PC-3 (cell line): ENCODE results near the gene NOL4L. TPM values are rescaled to one million over a fixed set of nuclear protein-coding genes. Genes with fewer than 3 reads are reported as not detected.

Source experiments
- ATAC-seq: fragments of 200-7000 bp; cut with Tn5 transposase; 2 replicates; pipeline ENCODE4 v1.9.1; 2020; ENCODE audit warnings: mild to moderate bottlenecking, moderate library complexity
- BruUV-seq: library from RNA; stranded (reverse); fragments of 400-500 nt; replicated peaks from 2 replicates; lab custom pipeline; 2021; lab: Mats Ljungman, UMichigan
- CTCF ChIA-PET: fragments of 300-600 bp; sonication (Branson Sonifier 250); formaldehyde crosslinking; loops from one replicate; lab custom pipeline; 2022; ENCODE audit warnings: antibody characterized with exemption; lab: Charles Lee
- POLR2A ChIA-PET: fragments of 300-600 bp; sonication (Branson Sonifier 250); formaldehyde crosslinking; loops from one replicate; lab custom pipeline; 2022; ENCODE audit warnings: antibody characterized with exemption; ENCODE audit not compliant: unreplicated experiment; lab: Charles Lee
- DNase-seq: peaks from one replicate; pipeline ENCODE4 v3.0.0-alpha.2; 2015
- H2AFZ ChIP-seq: fragments of 300-600 bp; sonication (generic); 2 replicates; pipeline ENCODE4 v1.6.0; 2016; ENCODE audit warnings: antibody characterized with exemption, low read length
- H3F3A ChIP-seq: fragments of 300-600 bp; sonication (generic); one replicate; pipeline ENCODE4 v1.6.0; 2017; ENCODE audit warnings: antibody characterized with exemption, low read length, control low read depth, mild to moderate bottlenecking; ENCODE audit not compliant: unreplicated experiment
- H3K27ac ChIP-seq: fragments of 300-600 bp; sonication (generic); 2 replicates; pipeline ENCODE4 v1.5.1; 2016; ENCODE audit warnings: mild to moderate bottlenecking, low read length
- H3K27me3 ChIP-seq: fragments of 300-600 bp; sonication (generic); 2 replicates; pipeline ENCODE4 v1.6.1; 2016; ENCODE audit warnings: low read length, mixed read lengths
- H3K36me3 ChIP-seq: fragments of 300-600 bp; sonication (generic); 2 replicates; pipeline ENCODE4 v1.6.1; 2016; ENCODE audit warnings: low read depth, mixed run types, low read length, mixed read lengths
- H3K4me1 ChIP-seq: fragments of 300-600 bp; sonication (generic); 2 replicates; pipeline ENCODE4 v1.5.1; 2016; ENCODE audit warnings: low read length; ENCODE audit not compliant: insufficient read depth
- H3K4me2 ChIP-seq: fragments of 300-600 bp; sonication (generic); 2 replicates; pipeline ENCODE4 v1.6.0; 2016; ENCODE audit warnings: low read length
- H3K4me3 ChIP-seq: fragments of 300-600 bp; sonication (generic); 2 replicates; pipeline ENCODE4 v1.5.1; 2016; ENCODE audit warnings: mild to moderate bottlenecking, low read length, mixed read lengths
- H3K79me2 ChIP-seq: fragments of 300-600 bp; sonication (generic); 2 replicates; pipeline ENCODE4 v1.6.1; 2017; ENCODE audit warnings: low read length, mixed read lengths
- H3K9ac ChIP-seq: fragments of 300-600 bp; sonication (generic); 2 replicates; pipeline ENCODE4 v1.6.0; 2016; ENCODE audit warnings: mild to moderate bottlenecking, low read length
- H3K9me2 ChIP-seq: fragments of 300-600 bp; sonication (generic); replicated peaks from 2 replicates; pipeline ENCODE4 v1.6.1; 2016; ENCODE audit warnings: mixed run types, low read length, mixed read lengths
- H3K9me3 ChIP-seq: fragments of 300-600 bp; sonication (generic); 2 replicates; pipeline ENCODE4 v1.6.1; 2016; ENCODE audit warnings: low read length, mixed read lengths
- H4K20me1 ChIP-seq: fragments of 300-600 bp; sonication (generic); 2 replicates; pipeline ENCODE4 v1.6.1; 2016; ENCODE audit warnings: low read length, mixed read lengths
- CTCF ChIP-seq: fragments of 300-600 bp; sonication (generic); conservative IDR thresholded peaks from 2 replicates; pipeline ENCODE4 v1.5.1; 2017; ENCODE audit warnings: antibody characterized with exemption, low read depth, mild to moderate bottlenecking, low read length
- EZH2 ChIP-seq: fragments of 300-600 bp; sonication (generic); IDR thresholded peaks from one replicate; pipeline ENCODE4 v1.6.1; 2017; ENCODE audit warnings: antibody characterized with exemption, mild to moderate bottlenecking, low read length; ENCODE audit not compliant: unreplicated experiment
- EZH2phosphoT487 ChIP-seq: fragments of 300-600 bp; sonication (generic); IDR thresholded peaks from 2 replicates; pipeline ENCODE4 v1.6.1; 2018; ENCODE audit warnings: mild to moderate bottlenecking, antibody characterized with exemption, low read length, borderline replicate concordance
- intact Hi-C: fragments of 100-400 bp; cut with micrococcal nuclease; formaldehyde crosslinking; loops from 2 replicates; pipeline ENCODE4 v1.9.0; 2023
- total RNA-seq: library from RNA; depleted of rRNA; stranded (reverse); fragments of >200 nt; gene quantifications from 2 replicates; pipeline ENCODE4 v1.2.3, GENCODE V29; 2014

The NOL4L gene
- total RNA-seq, 1 experiment from 2014 or later: 7.3 TPM

GRCh38 chr20:32549842-32550241, 35.3 kb downstream of the NOL4L start:
- no TSS peak for BruUV-seq
- DNase-seq (no peak), ATAC-seq (no peak)
- H3K27me3 ChIP-seq: peaks cover 14% of the 10 kb centered on the region; the same call in 1 of the 2 replicates
- intact Hi-C loops: no loop called here
- peaks cover 7% of the 10 kb centered on the region; the same call in 1 of the 2 replicates for H3K4me1 ChIP-seq
- H2AFZ ChIP-seq: no peak overlapping the region
- ChIA-PET POLR2A (no interaction called here), CTCF (no interaction called here)
- H3K9me3 ChIP-seq: no peaks in the 10 kb centered on the region
- no peak overlapping the region for H3K9ac ChIP-seq
- no peak overlapping the region for H3K27ac ChIP-seq
- no peak for TF ChIP-seq EZH2phosphoT487
- no peak for TF ChIP-seq EZH2
- no peak for TF ChIP-seq CTCF
- no peaks in the 10 kb centered on the region for H3K36me3 ChIP-seq
- H3K79me2 ChIP-seq: no peaks in the 10 kb centered on the region
- no peak overlapping the region for H3K4me2 ChIP-seq
- no peaks in the 10 kb centered on the region for H3F3A ChIP-seq
- H4K20me1 ChIP-seq: no peaks in the 10 kb centered on the region
- no peaks in the 10 kb centered on the region for H3K9me2 ChIP-seq
- no peak overlapping the region for H3K4me3 ChIP-seq

GRCh38 chr20:32547753-32548034, 37.4 kb downstream of the NOL4L start:
- Histone ChIP-seq H2AFZ (no peak overlapping the region), H3K4me2 (no peak overlapping the region), H3K36me3 (no peaks in the 10 kb centered on the region), H4K20me1 (no peaks in the 10 kb centered on the region), H3K9ac (no peak overlapping the region), H3K79me2 (no peaks in the 10 kb centered on the region), H3F3A (no peaks in the 10 kb centered on the region), H3K4me3 (no peak overlapping the region), H3K27me3 (peaks cover 14% of the 10 kb centered on the region; the same call in 1 of the 2 replicates), H3K9me3 (no peaks in the 10 kb centered on the region), H3K27ac (no peak overlapping the region), H3K4me1 (no peaks in the 10 kb centered on the region), H3K9me2 (no peaks in the 10 kb centered on the region)
- ATAC-seq: no peak
- no peak for DNase-seq
- BruUV-seq: no TSS peak
- TF ChIP-seq CTCF (no peak), EZH2phosphoT487 (no peak), EZH2 (no peak)
- intact Hi-C loops: no loop called here
- POLR2A ChIA-PET: no interaction called here
- CTCF ChIA-PET: no interaction called here

GRCh38 chr20:32546918-32547752, 38.0 kb downstream of the NOL4L start:
- TF ChIP-seq EZH2 (no peak), EZH2phosphoT487 (no peak)
- POLR2A ChIA-PET: no interaction called here
- intact Hi-C loops: no loop called here
- H3K4me1 ChIP-seq: no peaks in the 10 kb centered on the region
- H3K9me2 ChIP-seq: no peaks in the 10 kb centered on the region
- H3K27me3 ChIP-seq: peaks cover 14% of the 10 kb centered on the region; the same call in 1 of the 2 replicates
- H3K27ac ChIP-seq: no peak overlapping the region
- no TSS peak for BruUV-seq
- no peaks in the 10 kb centered on the region for H3K9me3 ChIP-seq
- no peaks in the 10 kb centered on the region for H3K79me2 ChIP-seq
- no peak overlapping the region for H3K4me3 ChIP-seq
- no peaks in the 10 kb centered on the region for H3K36me3 ChIP-seq
- H3K9ac ChIP-seq: no peak overlapping the region
- CTCF ChIA-PET: no interaction called here
- DNase-seq (no peak), ATAC-seq (no peak)
- H2AFZ ChIP-seq: no peak overlapping the region
- H3K4me2 ChIP-seq: no peak overlapping the region
- H3F3A ChIP-seq: no peaks in the 10 kb centered on the region
- H4K20me1 ChIP-seq: no peaks in the 10 kb centered on the region
